K562 (cell line): ENCODE data around the gene PRF1. TPM values are rescaled to one million over a fixed set of nuclear protein-coding genes. Genes with fewer than 3 reads are reported as not detected.
A peak's percentile ranks its signal among the peaks of the same experiment; 100 is the strongest.

Source experiments
- ATF1 ChIP-seq, 2 experiments: fragments of 450-650 bp in 1 of 2; IDR thresholded peaks; 2 replicates each; pipeline ENCODE4 v1.6.1; 2016; ENCODE audit warnings: missing compliant biosample characterization in 1 of 2, missing genetic modification characterization in 1 of 2
- ATF2 ChIP-seq: sonication (generic); formaldehyde crosslinking; IDR thresholded peaks from 2 replicates; pipeline ENCODE4 v1.8.1; 2022; ENCODE audit warnings: missing genetic modification reagents
- CBFA2T3 ChIP-seq: fragments of 450-650 bp; IDR thresholded peaks from 2 replicates; pipeline ENCODE4 v1.6.1; 2017
- ELF1 ChIP-seq: fragments of 200-800 bp; sonication (Bioruptor generic); IDR thresholded peaks from 2 replicates; pipeline ENCODE4 v1.6.1; 2016; ENCODE audit warnings: missing genetic modification characterization, missing compliant biosample characterization
- EWSR1 ChIP-seq: fragments of 450-650 bp; IDR thresholded peaks from 2 replicates; pipeline ENCODE4 v1.6.1; 2018; ENCODE audit warnings: borderline replicate concordance, mild to moderate bottlenecking, low read depth, moderate library complexity; ENCODE audit not compliant: partially characterized antibody
- GABPB1 ChIP-seq: sonication (generic); formaldehyde crosslinking; IDR thresholded peaks from 2 replicates; pipeline ENCODE4 v1.8.0; 2022; ENCODE audit warnings: mild to moderate bottlenecking, missing genetic modification reagents
- HNRNPL ChIP-seq: fragments of 200-400 bp; formaldehyde crosslinking; IDR thresholded peaks from 2 replicates; pipeline ENCODE4 v1.6.1; 2017; ENCODE audit warnings: low read depth, mild to moderate bottlenecking, low read length
- MTA2 ChIP-seq: fragments of 450-650 bp; IDR thresholded peaks from 2 replicates; pipeline ENCODE4 v1.6.1; 2016; ENCODE audit warnings: low read depth
- NFIC ChIP-seq: fragments of 450-650 bp; IDR thresholded peaks from 2 replicates; pipeline ENCODE4 v1.6.1; 2017; ENCODE audit warnings: mild to moderate bottlenecking, inconsistent platforms
- PBX2 ChIP-seq, 2 experiments: IDR thresholded peaks in 1 of 2; conservative IDR thresholded peaks in 1 of 2; 2 replicates each; pipeline ENCODE4 v1.6.1; 2016; ENCODE audit warnings: low read depth in 2 of 2, mild to moderate bottlenecking in 1 of 2, missing compliant biosample characterization in 1 of 2, missing genetic modification characterization in 1 of 2, moderate library complexity in 1 of 2
- PHB2 ChIP-seq: fragments of 450-650 bp; IDR thresholded peaks from 2 replicates; pipeline ENCODE4 v1.6.1; 2017; ENCODE audit warnings: low read depth
- SNAPC5 ChIP-seq: fragments of 250-450 bp; sonication (Bioruptor Pico); IDR thresholded peaks from 2 replicates; pipeline ENCODE4 v1.8.0; 2021; ENCODE audit warnings: moderate library complexity, mild to moderate bottlenecking, inconsistent platforms
- STAT5B ChIP-seq: fragments of 250-450 bp; sonication (Bioruptor Pico); IDR thresholded peaks from 2 replicates; pipeline ENCODE4 v1.8.0; 2021; ENCODE audit warnings: mild to moderate bottlenecking, inconsistent platforms
- TARDBP ChIP-seq: fragments of 450-650 bp; IDR thresholded peaks from 2 replicates; pipeline ENCODE4 v1.6.1; 2016
- TRIM24 ChIP-seq, 2 experiments: fragments of 450-650 bp; IDR thresholded peaks; 2 replicates each; pipeline ENCODE4 v1.6.1; 2016
- VEZF1 ChIP-seq: fragments of 200-800 bp; sonication (Bioruptor generic); IDR thresholded peaks from 2 replicates; pipeline ENCODE4 v1.6.1; 2017; ENCODE audit warnings: missing genetic modification characterization, missing compliant biosample characterization
- ZBTB1 ChIP-seq: sonication (generic); formaldehyde crosslinking; IDR thresholded peaks from 2 replicates; pipeline ENCODE4 v1.8.1; 2023; ENCODE audit warnings: missing genetic modification reagents, low read depth, mild to moderate bottlenecking, borderline replicate concordance
- ZBTB17 ChIP-seq: fragments of 450-650 bp; formaldehyde crosslinking; IDR thresholded peaks from 2 replicates; pipeline ENCODE4 v1.4.0; 2020; ENCODE audit warnings: mild to moderate bottlenecking
- ZNF41 ChIP-seq: fragments of 250-450 bp; sonication (Bioruptor Pico); conservative IDR thresholded peaks from 2 replicates; pipeline ENCODE4 v1.4.0; 2020; ENCODE audit warnings: mild to moderate bottlenecking
- polyA plus RNA-seq, 8 experiments: library from polyadenylated mRNA; depleted of rRNA in 4 of 8; stranded (reverse) in 5 of 8; unstranded in 3 of 8; fragments of >200 nt; fragmentation: Nextera tagmentation in 2 of 8; fragmentation: Illumina TruSeq in 1 of 8; extraction: Ambion mirVana in 2 of 8; extraction: Trizol in 1 of 8; gene quantifications; 2 replicates each; pipeline versions ENCODE4 v1.2.1 to v1.2.3, GENCODE V29; 2011 to 2014; ENCODE audit warnings: inconsistent platforms in 1 of 8, missing spikeins in 1 of 8
- total RNA-seq, 7 experiments: library from RNA; depleted of rRNA in 6 of 7; stranded (reverse); fragments of >200 nt in 6 of 7; fragmentation: Illumina TruSeq in 2 of 7; extraction: Trizol in 2 of 7; gene quantifications; 2 replicates each; pipeline versions ENCODE4 v1.2.1 to v1.2.3, GENCODE V29; 2011 to 2021; ENCODE audit warnings: low replicate concordance in 1 of 7
- TF ChIP-seq, protein P1 (sequence below), 3 experiments: IDR thresholded peaks in 2 of 3; conservative IDR thresholded peaks in 1 of 3; 2 replicates each; pipeline ENCODE4 v1.5.1; 2011 to 2012; ENCODE audit warnings: low read length in 3 of 3, mild to moderate bottlenecking in 3 of 3, control low read depth in 2 of 3, improper control_type of control experiment in 1 of 3, inconsistent platforms in 1 of 3, low read depth in 1 of 3, mixed read lengths in 1 of 3, moderate library complexity in 1 of 3; ENCODE audit not compliant: insufficient read depth in 2 of 3

The PRF1 gene
- total and polyA plus RNA-seq, 9 of the 15 experiments (the other 6 are each of a cell fraction or from before 2014, with no cell fraction given): 3.8 to 8.6 (median 6.3) TPM

DNA sequence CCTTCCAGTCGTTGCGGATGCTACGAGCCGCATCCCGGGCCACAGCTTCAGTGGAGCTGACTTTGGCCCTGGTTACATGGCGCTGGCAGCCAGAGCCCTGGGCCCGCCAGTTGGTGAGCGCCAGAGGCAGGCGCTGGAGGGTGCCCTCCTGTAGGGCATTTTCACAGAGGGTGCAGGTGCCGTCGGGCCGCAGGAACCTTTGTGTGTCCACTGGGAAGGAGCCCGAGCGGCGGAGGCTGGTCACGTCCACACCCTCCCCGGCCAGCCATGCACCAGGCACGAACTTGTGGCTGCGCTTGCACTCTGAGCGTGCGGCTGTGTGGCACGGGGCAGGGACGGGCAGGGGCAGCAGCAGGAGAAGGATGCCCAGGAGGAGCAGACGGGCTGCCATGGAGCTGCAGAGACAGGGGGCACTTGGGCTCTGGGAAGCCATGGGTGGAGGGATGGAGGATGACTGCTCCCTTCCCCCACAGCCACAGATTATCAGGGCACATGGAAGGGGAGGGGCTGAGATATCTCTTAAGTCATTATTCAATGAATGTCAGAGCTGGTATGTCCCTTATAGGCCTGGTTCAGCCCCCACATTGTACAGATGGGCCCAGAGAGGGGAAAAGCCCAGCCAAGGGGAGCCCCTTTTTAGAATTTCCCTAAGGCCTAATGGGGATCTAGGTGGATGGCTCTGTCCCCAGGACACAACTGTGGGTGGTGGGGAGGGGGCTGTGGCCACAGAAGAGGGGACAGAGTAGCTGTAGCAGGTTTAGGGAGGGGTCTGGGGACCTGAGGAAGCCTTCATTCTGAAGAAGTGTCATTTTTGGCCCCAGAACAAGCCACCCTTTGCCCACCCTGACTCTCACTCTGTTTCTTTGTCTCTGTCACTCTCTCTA, 1.8 kb downstream of the PRF1 start (continued):
- TF ChIP-seq PBX2 (CRISPR knock-in tag; IDR thresholded peaks at IDR 0.05; ENCODE audit: low read depth) (no peak), PBX2 (tag; conservative IDR thresholded peaks at IDR 0.05; ENCODE audit: low read depth) (peak; percentile 82), ZBTB1 (CRISPR knock-in tag) (no peak), GABPB1 (CRISPR knock-in tag) (0 out of 2 replicates have a peak, but pooled peaks have one; percentile 49), ATF1 (CRISPR knock-in tag; IDR thresholded peaks at IDR 0.05) (no peak), ATF1 (tag; IDR thresholded peaks at IDR 0.05) (0 out of 2 replicates have a peak, but pooled peaks have one; percentile 13), CBFA2T3 (peak; percentile 26; the same call in 1 of the 2 replicates), ATF2 (CRISPR knock-in tag) (no peak), HNRNPL (peak; percentile 82; the same call in 1 of the 2 replicates), NFIC (no peak), STAT5B (no peak), TRIM24 (IDR thresholded peaks at IDR 0.05) (no peak), ELF1 (no peak), ZBTB17 (CRISPR knock-in tag) (no peak), EWSR1 (no peak), ZNF41 (CRISPR knock-in tag) (no peak), PHB2 (no peak), VEZF1 (CRISPR knock-in tag) (peak; percentile 66), MTA2 (no peak), TARDBP (no peak), SNAPC5 (no peak)
- TF ChIP-seq, protein P1, sequence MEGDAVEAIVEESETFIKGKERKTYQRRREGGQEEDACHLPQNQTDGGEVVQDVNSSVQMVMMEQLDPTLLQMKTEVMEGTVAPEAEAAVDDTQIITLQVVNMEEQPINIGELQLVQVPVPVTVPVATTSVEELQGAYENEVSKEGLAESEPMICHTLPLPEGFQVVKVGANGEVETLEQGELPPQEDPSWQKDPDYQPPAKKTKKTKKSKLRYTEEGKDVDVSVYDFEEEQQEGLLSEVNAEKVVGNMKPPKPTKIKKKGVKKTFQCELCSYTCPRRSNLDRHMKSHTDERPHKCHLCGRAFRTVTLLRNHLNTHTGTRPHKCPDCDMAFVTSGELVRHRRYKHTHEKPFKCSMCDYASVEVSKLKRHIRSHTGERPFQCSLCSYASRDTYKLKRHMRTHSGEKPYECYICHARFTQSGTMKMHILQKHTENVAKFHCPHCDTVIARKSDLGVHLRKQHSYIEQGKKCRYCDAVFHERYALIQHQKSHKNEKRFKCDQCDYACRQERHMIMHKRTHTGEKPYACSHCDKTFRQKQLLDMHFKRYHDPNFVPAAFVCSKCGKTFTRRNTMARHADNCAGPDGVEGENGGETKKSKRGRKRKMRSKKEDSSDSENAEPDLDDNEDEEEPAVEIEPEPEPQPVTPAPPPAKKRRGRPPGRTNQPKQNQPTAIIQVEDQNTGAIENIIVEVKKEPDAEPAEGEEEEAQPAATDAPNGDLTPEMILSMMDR (IDR thresholded peaks at IDR 0.05 in 2 of 3, conservative IDR thresholded peaks at IDR 0.05 in 1 of 3; ENCODE audit: insufficient read depth in 2 of 3, low read depth in 1 of 3, low read length in 3 of 3): no peak
